ENCODE data around the gene HMX1.

GRCh38 chr4:8876982-8877779 lies 5.5 kb upstream of the HMX1 start:
- TF ChIP-seq MAX (IDR thresholded peaks at IDR 0.05; ENCODE audit: low read depth, low read length) (no peak), CTCF (IDR thresholded peaks at IDR 0.05; ENCODE audit: low read depth, low read length) (no peak), POLR2A (IDR thresholded peaks at IDR 0.05; ENCODE audit: extremely low read depth, insufficient read length) (no peak)

All from NB4 (cell line).